ENCODE measurements around the gene DLG3. TPM values are rescaled to one million over a fixed set of nuclear protein-coding genes. Genes with fewer than 3 reads are reported as not detected.

DLG3 gene
- total RNA-seq, 1 experiment from 2014 or later, result 41.7 TPM

DNA sequence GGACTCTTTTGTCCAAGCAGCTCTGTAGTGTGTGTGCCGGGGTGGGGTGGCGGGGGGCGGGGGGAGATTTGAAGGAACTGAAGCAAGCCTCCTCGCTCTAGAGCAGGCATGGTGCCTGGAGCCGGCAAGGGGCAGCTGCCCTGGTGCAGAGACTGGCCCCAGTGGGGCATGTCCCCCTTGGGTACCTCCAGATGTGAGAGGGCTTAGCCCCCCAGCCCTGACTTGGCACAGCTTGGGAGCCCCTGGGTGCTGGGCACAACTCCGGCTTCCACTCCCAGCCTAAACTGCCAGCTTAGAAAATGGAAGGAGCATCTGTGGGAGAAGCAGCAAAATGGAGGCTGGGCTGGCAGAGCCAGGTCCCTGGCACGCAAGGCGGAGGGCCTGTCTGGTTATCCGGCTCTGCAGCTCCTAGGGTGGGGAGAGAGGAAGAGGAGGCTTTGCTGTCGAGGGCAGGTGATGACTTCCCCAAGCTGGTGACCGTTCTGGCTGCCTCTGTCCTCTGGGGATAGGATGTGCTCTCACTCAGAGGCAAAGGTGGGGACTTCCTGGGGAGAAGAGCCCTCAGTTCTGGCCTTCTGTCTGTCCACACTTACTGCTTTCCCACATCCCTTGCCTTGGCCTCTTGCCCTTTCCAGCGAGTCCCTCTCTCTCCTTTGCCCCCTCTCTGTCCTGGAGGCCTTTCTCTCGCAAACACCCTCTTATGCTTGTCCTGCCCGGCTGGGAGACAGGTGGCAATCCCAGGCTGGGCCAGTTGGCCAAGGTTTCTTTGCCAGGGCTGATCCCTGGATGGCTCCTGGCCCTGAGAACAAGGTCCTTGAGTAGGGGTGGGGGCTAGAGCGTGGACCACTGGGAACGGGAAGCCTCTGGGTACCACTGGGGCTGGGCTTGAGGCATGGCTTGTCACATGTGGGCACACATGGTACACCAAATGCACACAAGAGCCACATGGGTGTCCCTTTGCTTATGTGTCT lies 2.0 kb downstream of the DLG3 start:
- no peak for DNase-seq (ENCODE audit: low spot score)
- ATAC-seq, result no peak
- H3K36me3 Mint-ChIP-seq, result no peaks in the 10 kb centered on the region
- TF ChIP-seq JUN (CRISPR knock-in tag; IDR thresholded peaks at IDR 0.05) (no peak), NFATC4 (CRISPR knock-in tag; IDR thresholded peaks at IDR 0.05) (no peak), TEAD1 (CRISPR knock-in tag; IDR thresholded peaks at IDR 0.05) (no peak), MXD4 (CRISPR knock-in tag; IDR thresholded peaks at IDR 0.05; ENCODE audit: borderline replicate concordance) (no peak), MYBL2 (CRISPR knock-in tag; IDR thresholded peaks at IDR 0.05) (no peak)
- ChIA-PET CTCF (interaction anchor here (1.3 kb wide), 1 partner anchor 10 kb away, joined by 5 read pairs; no protein-coding TSS in a partner anchor), POLR2A (no interaction called here)
- no peak overlapping the region for H3K27ac Mint-ChIP-seq
- H3K4me3 Mint-ChIP-seq, result no peak overlapping the region
- H3K4me1 Mint-ChIP-seq, result peaks cover 3% of the 10 kb centered on the region
- no peaks in the 10 kb centered on the region for H3K9me3 Mint-ChIP-seq
- H3K27me3 Mint-ChIP-seq (ENCODE audit: low read depth), result peaks cover 37% of the 10 kb centered on the region

DNA sequence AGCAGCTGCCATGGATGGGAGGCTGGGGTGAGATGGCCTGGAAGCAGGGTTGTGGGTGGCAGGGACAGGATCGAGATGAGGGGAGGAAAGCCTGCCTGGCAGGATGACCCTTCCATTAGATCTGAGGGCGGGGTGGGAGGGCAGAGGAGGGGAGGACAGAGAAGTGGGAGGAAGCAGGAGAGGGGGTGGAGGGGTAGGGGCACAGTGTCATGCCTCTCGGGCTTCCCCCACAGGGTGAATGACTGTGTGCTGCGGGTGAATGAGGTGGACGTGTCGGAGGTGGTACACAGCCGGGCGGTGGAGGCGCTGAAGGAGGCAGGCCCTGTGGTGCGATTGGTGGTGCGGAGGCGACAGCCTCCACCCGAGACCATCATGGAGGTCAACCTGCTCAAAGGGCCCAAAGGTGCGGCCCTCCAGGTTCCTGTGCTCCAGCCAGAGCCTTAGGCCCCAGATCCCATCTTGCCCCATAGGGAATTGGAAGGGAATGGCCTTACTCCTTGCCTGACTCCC lies 4.9 kb downstream of the DLG3 start:
- TF ChIP-seq, protein P1, sequence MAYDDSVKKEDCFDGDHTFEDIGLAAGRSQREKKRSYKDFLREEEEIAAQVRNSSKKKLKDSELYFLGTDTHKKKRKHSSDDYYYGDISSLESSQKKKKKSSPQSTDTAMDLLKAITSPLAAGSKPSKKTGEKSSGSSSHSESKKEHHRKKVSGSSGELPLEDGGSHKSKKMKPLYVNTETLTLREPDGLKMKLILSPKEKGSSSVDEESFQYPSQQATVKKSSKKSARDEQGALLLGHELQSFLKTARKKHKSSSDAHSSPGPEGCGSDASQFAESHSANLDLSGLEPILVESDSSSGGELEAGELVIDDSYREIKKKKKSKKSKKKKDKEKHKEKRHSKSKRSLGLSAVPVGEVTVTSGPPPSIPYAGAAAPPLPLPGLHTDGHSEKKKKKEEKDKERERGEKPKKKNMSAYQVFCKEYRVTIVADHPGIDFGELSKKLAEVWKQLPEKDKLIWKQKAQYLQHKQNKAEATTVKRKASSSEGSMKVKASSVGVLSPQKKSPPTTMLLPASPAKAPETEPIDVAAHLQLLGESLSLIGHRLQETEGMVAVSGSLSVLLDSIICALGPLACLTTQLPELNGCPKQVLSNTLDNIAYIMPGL (CRISPR knock-in tag; IDR thresholded peaks at IDR 0.05), result no peak
- TF ChIP-seq GTF2I (CRISPR knock-in tag; conservative IDR thresholded peaks at IDR 0.05) (no peak), ZNF138 (CRISPR knock-in tag; conservative IDR thresholded peaks at IDR 0.05) (no peak), PRRX2 (CRISPR knock-in tag; IDR thresholded peaks at IDR 0.05) (no peak), ZNF416 (CRISPR knock-in tag; IDR thresholded peaks at IDR 0.05) (no peak), EMX1 (CRISPR knock-in tag; IDR thresholded peaks at IDR 0.05) (no peak)
- ChIA-PET POLR2A (no interaction called here), CTCF (no interaction called here)
- H3K9me3 Mint-ChIP-seq, result no peaks in the 10 kb centered on the region
- ATAC-seq (no peak), DNase-seq (ENCODE audit: low spot score) (no peak)
- H3K27me3 Mint-ChIP-seq (ENCODE audit: low read depth), result peaks cover 18% of the 10 kb centered on the region
- H3K4me1 Mint-ChIP-seq, result peaks cover 24% of the 10 kb centered on the region
- H3K4me3 Mint-ChIP-seq, result no peak overlapping the region
- H3K36me3 Mint-ChIP-seq, result no peaks in the 10 kb centered on the region
- H3K27ac Mint-ChIP-seq, result no peak overlapping the region

DNA sequence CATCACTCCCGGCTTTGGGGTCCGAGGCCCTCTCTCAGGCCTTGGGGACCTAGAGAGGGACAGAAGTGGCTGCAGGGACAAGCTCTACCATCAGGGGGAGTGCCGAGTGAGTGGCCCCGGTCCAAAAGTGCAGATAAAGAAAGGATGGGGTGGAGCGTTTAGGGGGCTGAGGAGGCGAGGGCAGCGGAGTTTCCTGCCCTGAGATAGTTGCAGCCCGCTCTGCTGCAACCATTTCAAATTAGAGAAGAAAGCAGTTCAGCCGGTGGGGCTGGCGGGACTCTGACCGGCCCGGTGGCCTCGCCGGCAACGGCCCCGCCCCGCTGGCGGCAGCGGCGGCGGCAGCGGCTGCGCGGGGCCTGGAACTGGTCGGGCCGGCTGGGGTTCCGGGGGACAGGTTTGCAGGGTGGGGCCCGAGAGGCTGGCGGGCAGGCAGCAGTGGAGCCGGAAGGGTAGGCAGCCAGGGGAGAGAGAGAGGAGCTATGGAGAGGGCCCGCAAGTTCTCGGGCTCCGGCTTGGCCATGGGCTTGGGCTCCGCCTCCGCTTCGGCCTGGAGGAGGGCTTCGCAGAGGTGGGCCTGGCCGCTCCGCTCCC lies 7.6 kb downstream of the DLG3 start:
- no peak for TF ChIP-seq ZNF416 (CRISPR knock-in tag; IDR thresholded peaks at IDR 0.05)
- TF ChIP-seq, protein P2, sequence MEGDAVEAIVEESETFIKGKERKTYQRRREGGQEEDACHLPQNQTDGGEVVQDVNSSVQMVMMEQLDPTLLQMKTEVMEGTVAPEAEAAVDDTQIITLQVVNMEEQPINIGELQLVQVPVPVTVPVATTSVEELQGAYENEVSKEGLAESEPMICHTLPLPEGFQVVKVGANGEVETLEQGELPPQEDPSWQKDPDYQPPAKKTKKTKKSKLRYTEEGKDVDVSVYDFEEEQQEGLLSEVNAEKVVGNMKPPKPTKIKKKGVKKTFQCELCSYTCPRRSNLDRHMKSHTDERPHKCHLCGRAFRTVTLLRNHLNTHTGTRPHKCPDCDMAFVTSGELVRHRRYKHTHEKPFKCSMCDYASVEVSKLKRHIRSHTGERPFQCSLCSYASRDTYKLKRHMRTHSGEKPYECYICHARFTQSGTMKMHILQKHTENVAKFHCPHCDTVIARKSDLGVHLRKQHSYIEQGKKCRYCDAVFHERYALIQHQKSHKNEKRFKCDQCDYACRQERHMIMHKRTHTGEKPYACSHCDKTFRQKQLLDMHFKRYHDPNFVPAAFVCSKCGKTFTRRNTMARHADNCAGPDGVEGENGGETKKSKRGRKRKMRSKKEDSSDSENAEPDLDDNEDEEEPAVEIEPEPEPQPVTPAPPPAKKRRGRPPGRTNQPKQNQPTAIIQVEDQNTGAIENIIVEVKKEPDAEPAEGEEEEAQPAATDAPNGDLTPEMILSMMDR (IDR thresholded peaks at IDR 0.05), result peak; percentile 29
- H3K27ac Mint-ChIP-seq, result no peak overlapping the region
- ATAC-seq (peak; percentile 22), DNase-seq (ENCODE audit: low spot score) (peak; percentile 69)
- POLR2A ChIA-PET, result interaction anchor here (0.8 to 1.0 kb wide), 2 partner anchors 29 to 518 kb away, joined by 3 to 4 read pairs; partner anchors contain the start of gene GDPD2
- H3K4me3 Mint-ChIP-seq, result peak overlapping the region; percentile 80
- H3K4me1 Mint-ChIP-seq, result peaks cover 36% of the 10 kb centered on the region
- H3K27me3 Mint-ChIP-seq (ENCODE audit: low read depth), result no peaks in the 10 kb centered on the region; the same call in 1 of the 2 replicates
- H3K9me3 Mint-ChIP-seq, result no peaks in the 10 kb centered on the region
- H3K36me3 Mint-ChIP-seq, result peaks cover 7% of the 10 kb centered on the region
- CTCF ChIA-PET, result interaction anchor here (0.5 to 3.0 kb wide), 11 partner anchors 17 to 727 kb away, joined by 3 to 32 read pairs (median 3); partner anchors contain the start of gene GDPD2

DNA sequence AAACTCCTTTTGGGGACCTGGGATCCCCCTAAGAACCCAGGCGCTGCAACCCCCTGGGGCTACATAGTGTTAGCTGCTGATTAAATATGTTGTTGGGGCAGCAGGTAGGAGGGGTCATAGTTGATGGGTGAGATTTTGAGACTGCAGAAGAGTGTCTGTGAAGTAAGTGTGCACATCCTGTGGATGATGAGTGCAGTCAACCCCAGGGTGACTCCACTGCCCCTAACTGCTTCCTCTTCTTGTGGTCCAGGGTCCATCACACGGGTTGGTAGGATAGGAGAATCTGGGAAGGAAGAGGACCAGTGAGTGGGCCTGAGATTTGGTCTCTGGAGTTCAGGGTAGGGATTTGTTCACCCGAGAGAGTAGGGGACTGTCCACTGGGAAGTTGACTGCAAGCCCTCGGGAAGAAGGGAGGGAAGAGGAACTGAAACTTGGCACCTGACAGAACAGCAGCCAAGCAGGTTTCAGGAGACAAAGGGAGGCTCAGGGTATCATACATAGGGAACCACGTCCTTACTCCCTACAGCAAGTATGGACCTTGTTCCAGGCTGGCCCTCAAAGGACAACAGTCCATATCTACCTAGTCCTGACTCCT lies 8.5 kb downstream of the DLG3 start:
- H3K36me3 Mint-ChIP-seq, result peaks cover 7% of the 10 kb centered on the region
- H3K9me3 Mint-ChIP-seq, result no peaks in the 10 kb centered on the region
- H3K27ac Mint-ChIP-seq, result no peak overlapping the region
- H3K4me3 Mint-ChIP-seq, result peak overlapping the region; percentile 80
- TF ChIP-seq, protein P2 (IDR thresholded peaks at IDR 0.05), result no peak
- H3K4me1 Mint-ChIP-seq, result peaks cover 37% of the 10 kb centered on the region
- no peaks in the 10 kb centered on the region; the same call in 1 of the 2 replicates for H3K27me3 Mint-ChIP-seq (ENCODE audit: low read depth)
- no peak for DNase-seq (ENCODE audit: low spot score)
- no peak for ATAC-seq
- ChIA-PET POLR2A (interaction anchor here (1.0 kb wide), 1 partner anchor 517 kb away, joined by 3 read pairs; no protein-coding TSS in a partner anchor), CTCF (interaction anchor here (1.0 to 3.0 kb wide), 9 partner anchors 18 to 726 kb away, joined by 3 to 32 read pairs (median 4); partner anchors contain the start of gene GDPD2)

All from WTC11 (cell line).